HEK293 (cell line): ENCODE results near the gene TMEM185A.
"Not testable (repeated sequence)": the region's sequence is repeated elsewhere in the genome, so short reads cannot be mapped to it uniquely, and the experiment has no call there.

Experiments used
- CTCF ChIA-PET: fragments of 350-600 bp; formaldehyde crosslinking; extraction: SDS; loops from one replicate; lab custom pipeline; 2021; ENCODE audit warnings: antibody characterized with exemption; lab: Yijun Ruan, JAX
- POLR2A ChIA-PET: fragments of 300-600 bp; formaldehyde crosslinking; extraction: SDS; loops from one replicate; lab custom pipeline; 2020; ENCODE audit warnings: antibody characterized with exemption, inconsistent platforms; lab: Yijun Ruan, JAX
- H3K27ac ChIP-seq: fragments of 200-500 bp; sonication (Bioruptor generic); 2 replicates; pipeline ENCODE4 v1.5.1; 2014; ENCODE audit warnings: low read depth, low read length, control low read depth, inconsistent platforms; ENCODE audit errors: extremely low read depth
- H3K36me3 ChIP-seq, 2 experiments: fragments of 200-500 bp in 1 of 2; sonication (Bioruptor generic) in 1 of 2; 1 replicate in 1 of 2; 2 replicates in 1 of 2; pipeline ENCODE4 v1.5.1; 2014 to 2017; ENCODE audit warnings: inconsistent platforms in 2 of 2, low read length in 2 of 2; ENCODE audit not compliant: control insufficient read depth in 2 of 2, insufficient read depth in 1 of 2
- H3K4me1 ChIP-seq: fragments of 200-500 bp; sonication (Bioruptor generic); 2 replicates; pipeline ENCODE4 v1.5.1; 2014; ENCODE audit warnings: mild to moderate bottlenecking, low read length, inconsistent platforms; ENCODE audit not compliant: control insufficient read depth, insufficient read depth
- H3K4me3 ChIP-seq: 2 replicates; pipeline ENCODE4 v1.5.1; 2011; ENCODE audit warnings: low read depth, mild to moderate bottlenecking, control low read depth, low read length, moderate library complexity
- H3K9me3 ChIP-seq: fragments of 200-500 bp; sonication (Bioruptor generic); 2 replicates; pipeline ENCODE4 v1.5.1; 2014; ENCODE audit warnings: low read depth, low read length, inconsistent platforms; ENCODE audit not compliant: control insufficient read depth, insufficient read depth
- PRDM1 ChIP-seq: fragments of 450-650 bp; formaldehyde crosslinking; IDR thresholded peaks from 2 replicates; pipeline ENCODE4; 2016; ENCODE audit warnings: missing biosample characterization, missing genetic modification characterization
- PRDM6 ChIP-seq: fragments of 450-650 bp; formaldehyde crosslinking; IDR thresholded peaks from 2 replicates; pipeline ENCODE4 v1.5.1; 2017; ENCODE audit warnings: missing biosample characterization, missing genetic modification characterization
- ZBTB20 ChIP-seq: fragments of 450-650 bp; formaldehyde crosslinking; IDR thresholded peaks from 2 replicates; pipeline ENCODE4 v1.5.1; 2016; ENCODE audit warnings: missing biosample characterization, missing genetic modification characterization
- ZNF10 ChIP-seq: fragments of 450-650 bp; formaldehyde crosslinking; IDR thresholded peaks from 2 replicates; pipeline ENCODE4 v1.5.1; 2017; ENCODE audit warnings: missing biosample characterization, missing genetic modification characterization
- ZNF354C ChIP-seq: fragments of 450-650 bp; formaldehyde crosslinking; IDR thresholded peaks from 2 replicates; pipeline ENCODE4 v1.5.1; 2016; ENCODE audit warnings: missing biosample characterization, missing genetic modification characterization, low read depth, borderline replicate concordance

TMEM185A gene

DNA sequence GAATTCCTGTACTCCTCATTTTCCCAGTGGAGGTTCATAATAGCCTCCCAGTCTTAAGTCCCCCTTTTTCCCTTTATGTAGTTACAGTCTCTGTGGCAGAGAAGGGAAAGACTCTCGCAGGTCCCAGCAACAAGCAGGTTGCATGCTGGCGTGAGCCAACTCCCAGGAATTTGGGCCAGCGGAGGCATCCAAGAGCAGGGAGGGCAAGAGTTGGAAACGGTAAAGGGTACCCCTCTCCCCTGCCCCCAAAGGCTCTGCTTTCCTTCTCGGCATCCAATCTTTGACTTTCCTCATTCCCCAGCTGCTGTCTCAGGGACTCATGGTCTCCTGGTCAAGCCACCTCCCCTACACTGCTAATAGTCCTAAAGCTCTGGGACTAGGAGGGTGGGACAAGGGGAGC, 21.1 kb downstream of the TMEM185A start:
- Histone ChIP-seq H3K27ac (no peak overlapping the region), H3K4me3 (no peak overlapping the region), H3K9me3 (no peaks in the 10 kb centered on the region), H3K36me3 (peaks cover 4 to 21% of the 10 kb centered on the region in 2 experiments; a peak in 1 of 3 replicates), H3K4me1 (no peaks in the 10 kb centered on the region)
- ChIA-PET POLR2A (no interaction called here), CTCF (no interaction called here)
- TF ChIP-seq PRDM1 (no peak), PRDM6 (tag by site-specific recombination) (no peak)

- TF ChIP-seq ZNF354C (tag by site-specific recombination) (no peak), ZNF10 (tag by site-specific recombination) (peak; percentile 95), ZBTB20 (tag by site-specific recombination) (no peak)
- H3K4me3 ChIP-seq = no peak overlapping the region
- ChIA-PET CTCF (interaction anchor here (0.6 kb wide), 1 partner anchor 1312 kb away, joined by 4 read pairs; no protein-coding TSS in a partner anchor), POLR2A (no interaction called here)
- H3K27ac ChIP-seq = no peak overlapping the region
- H3K4me1 ChIP-seq = no peaks in the 10 kb centered on the region
- no peaks in the 10 kb centered on the region for H3K9me3 ChIP-seq
- peaks cover 17 to 24% of the 10 kb centered on the region in 2 experiments for H3K36me3 ChIP-seq
These were observed 23.9 kb downstream of the TMEM185A start for GRCh38 chrX:149607699-149608098.

GRCh38 chrX:149605248-149605885, 26.2 kb downstream of the TMEM185A start:
- POLR2A ChIA-PET, H3K4me1 ChIP-seq: not testable (repeated sequence)

DNA sequence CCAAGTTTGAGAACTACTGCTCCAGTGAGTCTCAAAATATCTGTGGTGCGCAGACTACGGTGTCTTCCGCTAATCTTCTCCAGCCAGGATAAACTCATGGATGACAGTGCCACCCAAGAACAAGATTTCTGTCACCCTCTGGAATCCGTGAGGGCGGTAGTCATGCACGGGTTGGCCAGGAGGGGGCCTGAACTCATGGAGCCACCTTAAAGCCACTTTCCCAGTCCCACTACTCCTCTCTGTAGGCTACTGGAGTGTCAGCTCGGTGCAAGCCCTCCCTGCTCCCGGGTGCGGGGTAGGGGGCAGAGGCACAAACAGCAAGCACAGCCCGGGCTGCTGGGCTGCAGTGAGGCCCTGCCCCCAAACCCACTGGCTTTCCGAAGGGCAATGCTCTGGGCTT, 33.0 kb downstream of the TMEM185A start:
- H3K4me1 ChIP-seq, H3K36me3 ChIP-seq, H3K9me3 ChIP-seq, H3K4me3 ChIP-seq, H3K27ac ChIP-seq, CTCF ChIA-PET, POLR2A ChIA-PET: not testable (repeated sequence)

More at GRCh38 chrX:149605248-149605885, 26.2 kb downstream of the TMEM185A start:
- H3K4me3 ChIP-seq, H3K9me3 ChIP-seq, H3K27ac ChIP-seq, CTCF ChIA-PET: not testable (repeated sequence)
- peak; percentile 99 for TF ChIP-seq PRDM1
- H3K36me3 ChIP-seq = peaks cover 18 to 24% of the 10 kb centered on the region in 2 experiments

DNA sequence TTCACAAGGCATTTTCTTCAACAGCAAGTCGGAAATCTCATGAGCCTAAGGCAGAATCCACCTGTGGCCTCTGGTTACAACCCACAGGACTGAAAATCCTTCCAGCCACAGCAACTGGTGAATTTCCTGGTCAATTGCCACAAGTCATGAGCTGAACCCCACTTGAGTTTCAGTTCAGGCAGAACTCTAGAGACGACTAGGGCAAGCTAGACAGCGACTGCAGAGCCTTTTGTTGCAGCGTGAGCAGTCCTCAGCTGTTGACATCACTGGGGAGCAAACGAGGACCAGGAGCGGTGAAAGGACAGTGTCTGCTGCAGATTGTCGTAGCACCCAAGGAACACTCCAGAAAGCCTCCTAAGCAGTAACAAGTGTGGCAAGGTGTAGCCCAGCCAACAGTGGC, 35.6 kb downstream of the TMEM185A start:
- CTCF ChIA-PET, POLR2A ChIA-PET, H3K4me1 ChIP-seq, H3K4me3 ChIP-seq, H3K36me3 ChIP-seq, H3K9me3 ChIP-seq, H3K27ac ChIP-seq: not testable (repeated sequence)

GRCh38 chrX:149595214-149595613, 36.4 kb downstream of the TMEM185A start, which contains the start of gene HSFX2:
HSFX2 (minus strand) TSS chrX:149595314; CDS start chrX:149594700, 614 bp downstream.
- H3K9me3 ChIP-seq, H3K4me3 ChIP-seq, H3K36me3 ChIP-seq, CTCF ChIA-PET, POLR2A ChIA-PET, H3K27ac ChIP-seq, H3K4me1 ChIP-seq: not testable (repeated sequence)

- H3K4me1 ChIP-seq, H3K27ac ChIP-seq, POLR2A ChIA-PET, H3K36me3 ChIP-seq, CTCF ChIA-PET, H3K4me3 ChIP-seq, H3K9me3 ChIP-seq: not testable (repeated sequence)
These were observed 40.6 kb downstream of the TMEM185A start for GRCh38 chrX:149590993-149591392.

GRCh38 chrX:149587359-149587758, 44.2 kb downstream of the TMEM185A start, which contains the start of gene MAGEA9B:
MAGEA9B (minus strand) TSS chrX:149587459; CDS start chrX:149583179, 4,280 bp downstream.
- POLR2A ChIA-PET, CTCF ChIA-PET: not testable (repeated sequence)

DNA sequence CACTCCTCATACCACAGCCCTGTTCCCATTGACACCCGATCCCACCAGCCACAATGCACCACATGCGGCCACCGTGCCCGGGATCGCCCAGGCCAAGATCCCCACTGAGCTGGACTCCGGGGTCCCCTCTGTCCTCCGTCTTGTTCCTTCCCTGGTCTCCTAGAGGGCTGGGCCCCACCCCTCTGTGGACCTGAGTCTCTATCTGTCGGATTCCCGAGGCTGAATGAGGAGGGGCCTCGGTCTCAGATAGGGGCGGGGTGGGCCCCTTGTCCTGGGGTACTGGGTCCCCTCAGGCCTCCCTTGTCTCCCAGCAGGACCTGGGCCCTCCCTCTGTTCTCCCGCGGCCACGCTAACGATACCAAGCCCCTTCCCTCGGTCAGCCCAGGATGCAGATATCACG, 46.0 kb downstream of the TMEM185A start:
- POLR2A ChIA-PET, CTCF ChIA-PET, H3K27ac ChIP-seq, H3K36me3 ChIP-seq, H3K4me3 ChIP-seq, H3K9me3 ChIP-seq, H3K4me1 ChIP-seq: not testable (repeated sequence)

More at GRCh38 chrX:149587359-149587758, 44.2 kb downstream of the TMEM185A start, which contains the start of gene MAGEA9B:
- not testable (repeated sequence) for H3K9me3 ChIP-seq, H3K4me3 ChIP-seq, H3K36me3 ChIP-seq, H3K27ac ChIP-seq, H3K4me1 ChIP-seq
